GM18508 (cell line): ENCODE results near the gene NHSL1.

ENCODE experiments used
- ATAC-seq: cut with Tn5 transposase; IDR thresholded peaks from one replicate; pipeline ENCODE4 v1.9.1; 2021; ENCODE audit warnings: moderate number of reproducible peaks; ENCODE audit not compliant: insufficient read depth, unreplicated experiment

NHSL1 gene

GRCh38 chr6:138467901-138468300, 31.4 kb downstream of the NHSL1 start:
- ATAC-seq = no peak

GRCh38 chr6:138465007-138465645, 34.2 kb downstream of the NHSL1 start:
- no peak for ATAC-seq

GRCh38 chr6:138464085-138464484, 35.2 kb downstream of the NHSL1 start:
- no peak for ATAC-seq

GRCh38 chr6:138461647-138462046, 37.6 kb downstream of the NHSL1 start:
- no peak for ATAC-seq

GRCh38 chr6:138456401-138456790, 42.9 kb downstream of the NHSL1 start:
- ATAC-seq = peak; percentile 1

- ATAC-seq = peak; percentile 99
Observed at GRCh38 chr6:138455746-138456400, 43.4 kb downstream of the NHSL1 start.

- no peak for ATAC-seq
Observed at GRCh38 chr6:138454981-138455706, 44.1 kb downstream of the NHSL1 start.

- no peak for ATAC-seq
Observed at GRCh38 chr6:138451043-138451442, 48.3 kb downstream of the NHSL1 start.

GRCh38 chr6:138450445-138450844, 48.8 kb downstream of the NHSL1 start:
- ATAC-seq = peak; percentile 75

- no peak for ATAC-seq
Observed at GRCh38 chr6:138446821-138447220, 52.5 kb downstream of the NHSL1 start.

- no peak for ATAC-seq
Observed at GRCh38 chr6:138443979-138444378, 55.3 kb downstream of the NHSL1 start.

GRCh38 chr6:138442663-138443062, 56.6 kb downstream of the NHSL1 start:
- ATAC-seq = no peak

- no peak for ATAC-seq
Observed at GRCh38 chr6:138441965-138442364, 57.3 kb downstream of the NHSL1 start.

GRCh38 chr6:138440758-138441357, 58.4 kb downstream of the NHSL1 start:
- ATAC-seq = no peak

- no peak for ATAC-seq
Observed at GRCh38 chr6:138440296-138440695, 59.0 kb downstream of the NHSL1 start.

GRCh38 chr6:138439546-138439945, 59.7 kb downstream of the NHSL1 start:
- no peak for ATAC-seq

- no peak for ATAC-seq
Observed at GRCh38 chr6:138434925-138435324, 64.4 kb downstream of the NHSL1 start.

- ATAC-seq = no peak
Observed at GRCh38 chr6:138434096-138434495, 65.2 kb downstream of the NHSL1 start.

- no peak for ATAC-seq
Observed at GRCh38 chr6:138432063-138432356, 67.3 kb downstream of the NHSL1 start.

GRCh38 chr6:138431256-138432062, 67.8 kb downstream of the NHSL1 start:
- no peak for ATAC-seq
